GM18868 (cell line): ENCODE data around the gene GRIN2A.

Source experiments
- ATAC-seq: cut with Tn5 transposase; IDR thresholded peaks from one replicate; pipeline ENCODE4 v1.9.1; 2021; ENCODE audit warnings: mild to moderate bottlenecking, moderate library complexity; ENCODE audit not compliant: unreplicated experiment

Gene GRIN2A

DNA sequence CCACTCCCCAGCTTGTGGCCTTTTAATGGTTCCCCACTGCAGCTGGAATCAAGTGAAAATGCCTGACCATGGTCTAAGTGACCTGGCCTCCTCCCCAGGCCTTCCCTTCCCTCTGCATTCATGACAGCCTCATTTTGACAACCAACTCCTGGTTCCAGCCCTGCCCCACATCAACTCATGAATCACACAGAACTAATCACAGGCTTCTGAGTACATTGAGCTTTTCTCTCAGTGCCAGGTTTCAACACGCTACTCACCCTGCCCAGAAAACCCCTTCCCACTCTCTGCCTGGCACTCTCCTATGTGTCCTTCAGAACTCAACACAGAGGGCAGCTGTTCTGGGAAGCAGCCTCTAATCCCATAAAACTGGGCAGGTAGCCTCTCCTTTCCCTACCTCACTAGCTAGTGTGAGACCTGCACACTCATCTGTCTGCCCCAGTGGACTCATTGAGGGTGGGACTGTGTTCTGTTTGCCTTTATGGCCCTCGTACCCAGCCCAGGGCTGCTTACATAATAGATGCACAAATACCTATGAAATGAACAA, 313.6 kb downstream of the GRIN2A start:
- ATAC-seq = no peak

DNA sequence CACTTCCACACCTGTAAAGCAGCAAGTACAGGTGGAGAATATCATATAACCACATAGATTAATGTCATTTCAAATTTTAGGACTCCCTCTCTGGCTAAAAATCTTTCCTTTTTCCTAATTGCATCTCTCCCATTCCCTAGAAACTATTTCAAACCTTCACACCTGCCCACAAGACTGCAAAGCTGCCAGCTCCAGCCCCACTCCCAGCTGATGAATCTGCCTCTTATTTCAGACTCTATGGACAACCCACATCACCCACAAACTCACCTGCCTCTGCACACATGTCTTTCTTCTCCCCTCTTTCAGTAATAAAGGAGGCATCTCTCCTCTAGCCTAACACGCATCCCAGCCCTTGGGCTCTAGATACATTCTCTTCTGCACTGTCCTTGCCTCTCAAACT, 315.1 kb downstream of the GRIN2A start:
- ATAC-seq = no peak

DNA sequence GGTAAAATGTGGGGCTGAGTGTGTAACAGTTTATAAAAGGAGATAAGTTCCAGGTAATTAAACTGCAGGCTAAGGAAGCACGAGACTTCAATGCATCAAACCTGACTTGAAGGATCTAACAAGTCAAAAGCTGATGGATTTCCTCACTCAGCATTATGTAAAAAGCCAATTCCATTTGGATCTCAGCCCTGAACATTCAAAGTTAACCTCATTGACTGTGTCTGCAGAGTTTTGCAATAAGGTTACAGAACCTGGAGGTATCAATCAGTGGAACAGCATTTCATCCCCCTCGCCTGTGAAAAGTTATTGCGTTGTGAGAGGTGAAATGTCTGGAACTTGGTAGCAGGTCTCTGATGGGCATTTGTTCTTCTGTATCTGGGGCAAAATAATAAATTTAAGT, 317.8 kb downstream of the GRIN2A start:
- ATAC-seq = no peak

DNA sequence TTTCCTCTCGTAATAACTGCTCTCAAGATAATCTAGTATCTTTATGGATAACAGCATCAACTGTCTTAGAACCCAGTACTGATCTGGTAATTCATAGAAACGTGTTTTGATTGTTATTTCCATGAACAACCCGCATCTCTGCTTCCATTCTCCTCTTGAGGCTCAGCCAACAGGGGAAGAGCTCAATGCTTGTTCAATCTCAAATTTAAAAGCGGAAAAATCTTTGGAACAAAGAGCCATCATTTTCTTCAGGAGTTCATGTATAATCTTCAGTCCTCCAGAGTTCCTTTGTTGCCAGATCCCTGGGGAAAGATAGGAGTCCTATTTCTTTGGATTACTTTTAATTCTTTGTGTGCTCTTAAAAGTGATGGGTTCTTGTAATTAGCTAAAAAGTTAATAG, 319.9 kb downstream of the GRIN2A start:
- no peak for ATAC-seq

- no peak for ATAC-seq
Measured at GRCh38 chr16:9860876-9861275, 321.4 kb downstream of the GRIN2A start.

GRCh38 chr16:9859701-9860327, 322.4 kb downstream of the GRIN2A start:
- ATAC-seq = no peak

DNA sequence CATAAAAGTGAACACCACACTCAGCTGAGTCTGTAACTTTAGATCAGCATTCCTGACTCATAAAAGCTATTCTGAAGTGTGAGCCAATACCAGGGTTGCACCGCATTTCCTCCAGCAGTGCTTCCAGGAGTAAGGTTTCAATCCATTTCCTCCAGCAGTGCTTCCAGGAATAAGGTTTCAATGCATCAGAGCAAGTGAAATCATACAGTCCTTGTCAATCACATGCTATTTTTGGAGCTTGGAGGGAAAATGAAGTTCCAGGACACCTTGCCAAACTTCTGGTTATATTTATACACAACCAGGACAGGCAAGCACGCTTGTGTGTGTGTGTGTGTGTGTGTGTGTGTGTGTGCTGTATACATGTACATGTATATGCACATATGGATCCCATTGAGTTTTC, 327.6 kb downstream of the GRIN2A start:
- ATAC-seq = no peak

DNA sequence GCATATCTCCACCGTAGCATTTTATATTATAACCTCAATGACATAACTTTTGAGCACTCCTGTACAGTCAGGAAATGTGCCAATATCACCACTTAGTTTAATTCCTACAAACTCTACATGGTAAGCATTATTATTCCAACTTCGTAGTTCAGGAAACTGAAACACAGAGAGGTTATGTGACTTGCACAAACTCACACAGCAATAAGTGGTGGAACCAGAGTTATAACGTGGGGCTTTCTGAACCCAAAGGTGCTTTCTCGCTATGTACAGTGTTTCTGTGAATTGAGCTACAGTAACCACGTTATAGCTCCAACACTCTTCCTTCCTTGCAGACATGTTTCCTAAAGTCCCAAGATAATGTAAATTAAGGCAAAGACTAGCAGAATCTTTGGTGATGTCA, 330.2 kb downstream of the GRIN2A start:
- no peak for ATAC-seq

- ATAC-seq = no peak
Measured at GRCh38 chr16:9850817-9851216, 331.4 kb downstream of the GRIN2A start.

GRCh38 chr16:9849697-9850245, 332.5 kb downstream of the GRIN2A start:
- no peak for ATAC-seq

DNA sequence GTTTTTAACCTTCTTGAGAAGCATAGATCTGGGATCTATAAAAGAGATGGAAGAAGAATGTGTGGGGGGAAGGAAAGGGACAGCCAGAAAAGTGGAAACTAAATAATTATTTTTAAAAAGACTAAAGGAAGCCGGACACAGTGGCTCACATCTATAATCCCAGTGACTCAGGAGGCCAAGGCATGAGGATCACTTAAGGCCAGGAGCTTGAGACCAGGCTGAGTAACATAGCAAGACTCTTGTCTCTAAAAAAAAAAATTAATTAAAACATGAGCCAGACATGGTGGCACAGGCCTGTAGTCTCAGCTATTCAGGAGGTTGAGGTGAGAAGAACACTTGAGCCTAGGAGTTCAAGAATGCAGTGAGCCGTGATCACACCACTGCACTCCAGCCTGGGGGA, 335.1 kb downstream of the GRIN2A start:
- no peak for ATAC-seq

DNA sequence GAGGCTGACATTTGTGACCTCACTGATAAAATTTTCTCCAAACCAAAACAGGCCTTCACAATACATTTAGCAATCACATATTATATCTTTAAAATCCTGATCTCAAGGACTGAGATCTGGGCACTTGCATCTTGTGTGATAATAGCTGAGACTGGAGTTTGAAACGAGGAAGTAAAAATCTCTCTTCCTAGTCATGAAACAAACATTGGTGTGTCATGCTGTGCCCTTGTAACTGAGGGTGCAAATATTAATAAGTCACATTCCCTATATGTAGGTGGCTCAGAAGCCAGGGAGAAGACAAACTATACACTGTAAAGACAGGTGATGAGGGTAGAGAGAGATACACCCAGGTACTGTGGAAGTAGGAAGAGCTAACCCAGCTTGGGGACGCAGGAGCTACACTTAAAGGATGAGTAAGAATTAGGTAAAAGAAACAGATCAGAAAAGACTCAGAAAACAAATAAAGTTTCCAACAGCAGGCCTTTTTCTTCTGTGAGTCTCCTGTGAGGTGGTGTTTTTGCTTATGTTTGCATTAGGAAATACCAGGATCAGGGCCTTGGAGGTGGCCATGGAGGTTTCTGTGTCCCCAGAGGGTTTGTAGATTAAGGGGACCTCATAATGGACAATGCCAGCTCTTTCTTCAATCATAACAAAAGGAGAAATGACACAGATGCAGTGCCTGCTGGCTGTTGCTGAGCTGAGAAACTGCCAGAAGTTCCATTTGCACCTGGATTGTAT, 335.7 kb downstream of the GRIN2A start:
- ATAC-seq = no peak

DNA sequence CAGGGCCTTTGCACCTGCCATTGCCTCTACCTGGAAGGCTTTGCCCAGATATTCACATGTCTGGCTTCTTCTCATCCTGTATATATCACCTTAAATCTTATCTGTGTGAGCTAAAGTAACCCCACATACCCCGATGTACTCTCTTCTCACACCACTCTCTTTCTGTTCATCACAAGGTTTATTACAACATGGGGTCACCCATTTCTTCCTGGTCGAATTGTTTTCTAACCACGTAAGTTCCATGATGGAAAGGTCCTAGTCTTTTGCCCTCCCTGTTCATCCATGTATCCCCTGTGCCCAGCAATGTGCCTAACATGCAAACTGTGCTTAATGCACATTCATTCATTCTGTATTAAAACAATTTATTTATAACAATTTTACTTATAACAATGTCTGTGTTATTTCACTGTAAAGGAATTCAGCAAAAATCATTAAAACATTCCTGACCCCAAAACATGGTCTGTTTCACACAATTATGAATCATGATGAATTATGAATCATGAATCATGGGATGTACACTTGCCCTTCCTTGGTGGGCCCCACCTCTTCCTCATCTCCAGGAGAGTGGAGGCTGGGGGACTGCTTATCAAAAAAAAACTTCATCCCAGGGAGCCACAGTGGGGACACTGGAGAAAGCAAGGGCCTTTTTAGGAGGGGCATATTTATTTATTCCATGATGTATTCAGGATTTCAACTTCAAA, 336.4 kb downstream of the GRIN2A start:
- ATAC-seq = no peak

GRCh38 chr16:9844361-9844760, 337.9 kb downstream of the GRIN2A start:
- no peak for ATAC-seq

GRCh38 chr16:9843424-9844018, 338.7 kb downstream of the GRIN2A start:
- ATAC-seq = no peak

- ATAC-seq = peak; percentile 79
Measured at GRCh38 chr16:9840761-9841665, 341.2 kb downstream of the GRIN2A start.

DNA sequence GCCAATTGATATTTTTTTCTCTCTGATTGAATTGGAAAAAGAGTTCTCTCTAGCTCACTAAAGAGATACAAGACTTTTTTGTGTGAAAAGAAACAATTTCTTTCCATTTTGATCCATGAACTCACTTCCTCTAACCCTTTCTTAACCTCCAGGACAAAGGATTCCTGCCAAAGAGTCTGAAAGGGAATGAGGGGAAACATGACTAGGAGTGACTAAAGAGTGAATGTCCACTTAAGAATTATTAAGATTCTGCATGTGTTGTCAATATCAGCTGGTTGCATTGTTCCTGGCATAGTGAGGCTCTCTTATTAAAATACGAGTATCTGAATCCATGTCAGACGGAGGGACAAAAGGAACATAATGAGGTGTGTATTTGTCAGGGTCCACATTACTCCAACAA, 344.7 kb downstream of the GRIN2A start:
- no peak for ATAC-seq

GRCh38 chr16:9836118-9836736, 346.0 kb downstream of the GRIN2A start:
- ATAC-seq = no peak

DNA sequence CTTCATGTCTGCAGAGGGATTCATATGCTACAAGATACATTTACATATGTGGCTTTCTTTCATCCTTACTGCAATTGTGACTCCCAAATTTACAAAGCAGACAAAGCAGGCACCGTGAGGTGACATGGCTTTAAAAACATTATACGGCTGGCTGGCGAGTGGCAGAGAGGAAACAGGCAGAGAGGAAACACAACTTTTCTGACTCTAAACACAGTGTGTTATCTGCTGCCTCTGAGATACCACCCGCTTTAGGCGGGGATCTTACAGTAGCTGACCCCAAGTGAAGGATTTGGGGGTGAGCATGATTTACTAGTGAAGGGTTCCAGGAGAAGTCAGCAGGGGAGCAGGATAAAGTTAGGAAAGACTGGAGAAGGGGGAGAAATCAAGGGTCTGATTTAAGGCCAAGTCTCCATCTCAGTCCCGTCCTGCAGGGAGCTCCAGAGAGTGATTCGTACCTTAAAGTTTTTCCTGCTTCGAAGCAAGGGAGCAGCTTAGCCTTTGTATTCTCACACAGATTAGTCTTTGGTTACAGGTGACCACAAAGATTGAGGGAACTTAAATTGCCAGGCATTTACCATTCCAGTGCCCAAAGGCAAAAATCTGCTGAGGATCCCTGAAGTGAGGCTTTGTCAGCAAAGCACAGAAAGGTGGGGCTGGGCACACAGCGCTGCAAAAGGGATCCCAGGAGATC, 355.0 kb downstream of the GRIN2A start:
- no peak for ATAC-seq
